ENCODE results near the gene INPP5J.
"Not testable (repeated sequence)": the region's sequence is repeated elsewhere in the genome, so short reads cannot be mapped to it uniquely, and the experiment has no call there.

DNA sequence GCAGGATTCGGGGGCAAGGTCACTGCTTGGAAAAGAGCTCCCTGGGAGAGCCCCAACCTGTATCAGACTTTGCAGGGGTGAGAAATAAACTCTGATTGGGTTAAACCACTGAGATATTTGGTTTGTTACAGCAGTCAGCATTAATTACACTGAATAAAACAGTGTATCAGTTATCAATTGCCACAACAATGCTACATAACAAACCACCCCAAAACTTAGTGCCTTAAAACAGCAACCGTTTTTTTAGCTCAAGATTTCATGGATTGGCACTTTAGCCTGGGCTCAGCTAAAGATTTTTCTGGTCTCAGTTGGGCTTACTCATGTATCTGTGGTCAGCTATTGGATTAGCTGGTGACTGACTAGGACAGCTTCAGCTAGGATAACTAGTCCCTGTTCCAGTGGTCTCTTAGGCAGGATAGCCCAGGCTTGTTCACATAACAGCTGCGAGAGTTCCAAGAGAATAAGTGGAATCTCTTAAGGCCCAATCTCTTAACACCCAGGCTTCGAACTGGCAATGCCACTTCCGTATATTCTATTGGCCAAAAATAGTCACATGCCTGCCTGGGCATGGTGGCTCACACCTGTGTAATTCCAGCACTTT is 49.1 kb upstream of the INPP5J start:
- TF ChIP-seq CTCF, POLR2A (IDR thresholded peaks at IDR 0.05): not testable (repeated sequence)

Measured in heart left ventricle (tissue), 13 donors.